Measurements from ENCODE around the gene BPIFA2.
"Not testable (repeated sequence)": the region's sequence is repeated elsewhere in the genome, so short reads cannot be mapped to it uniquely, and the experiment has no call there.

Gene BPIFA2

GRCh38 chr20:33167859-33168258, at the start of gene BPIFA2:
BPIFA2 (plus strand) TSS chr20:33168159; CDS start chr20:33169146, 987 bp downstream.
- in situ Hi-C loops (cut with MboI; ENCODE audit: low pct_unique_long_range_greater_than_20kb, low sequenced_read_pairs, unreplicated experiment), result no loop called here
- TF ChIP-seq, protein P1, sequence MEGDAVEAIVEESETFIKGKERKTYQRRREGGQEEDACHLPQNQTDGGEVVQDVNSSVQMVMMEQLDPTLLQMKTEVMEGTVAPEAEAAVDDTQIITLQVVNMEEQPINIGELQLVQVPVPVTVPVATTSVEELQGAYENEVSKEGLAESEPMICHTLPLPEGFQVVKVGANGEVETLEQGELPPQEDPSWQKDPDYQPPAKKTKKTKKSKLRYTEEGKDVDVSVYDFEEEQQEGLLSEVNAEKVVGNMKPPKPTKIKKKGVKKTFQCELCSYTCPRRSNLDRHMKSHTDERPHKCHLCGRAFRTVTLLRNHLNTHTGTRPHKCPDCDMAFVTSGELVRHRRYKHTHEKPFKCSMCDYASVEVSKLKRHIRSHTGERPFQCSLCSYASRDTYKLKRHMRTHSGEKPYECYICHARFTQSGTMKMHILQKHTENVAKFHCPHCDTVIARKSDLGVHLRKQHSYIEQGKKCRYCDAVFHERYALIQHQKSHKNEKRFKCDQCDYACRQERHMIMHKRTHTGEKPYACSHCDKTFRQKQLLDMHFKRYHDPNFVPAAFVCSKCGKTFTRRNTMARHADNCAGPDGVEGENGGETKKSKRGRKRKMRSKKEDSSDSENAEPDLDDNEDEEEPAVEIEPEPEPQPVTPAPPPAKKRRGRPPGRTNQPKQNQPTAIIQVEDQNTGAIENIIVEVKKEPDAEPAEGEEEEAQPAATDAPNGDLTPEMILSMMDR (IDR thresholded peaks at IDR 0.05; ENCODE audit: extremely low read depth, insufficient read depth, missing control alignments), result no peak
- DNase-seq (ENCODE audit: low spot score), result no peak

DNA sequence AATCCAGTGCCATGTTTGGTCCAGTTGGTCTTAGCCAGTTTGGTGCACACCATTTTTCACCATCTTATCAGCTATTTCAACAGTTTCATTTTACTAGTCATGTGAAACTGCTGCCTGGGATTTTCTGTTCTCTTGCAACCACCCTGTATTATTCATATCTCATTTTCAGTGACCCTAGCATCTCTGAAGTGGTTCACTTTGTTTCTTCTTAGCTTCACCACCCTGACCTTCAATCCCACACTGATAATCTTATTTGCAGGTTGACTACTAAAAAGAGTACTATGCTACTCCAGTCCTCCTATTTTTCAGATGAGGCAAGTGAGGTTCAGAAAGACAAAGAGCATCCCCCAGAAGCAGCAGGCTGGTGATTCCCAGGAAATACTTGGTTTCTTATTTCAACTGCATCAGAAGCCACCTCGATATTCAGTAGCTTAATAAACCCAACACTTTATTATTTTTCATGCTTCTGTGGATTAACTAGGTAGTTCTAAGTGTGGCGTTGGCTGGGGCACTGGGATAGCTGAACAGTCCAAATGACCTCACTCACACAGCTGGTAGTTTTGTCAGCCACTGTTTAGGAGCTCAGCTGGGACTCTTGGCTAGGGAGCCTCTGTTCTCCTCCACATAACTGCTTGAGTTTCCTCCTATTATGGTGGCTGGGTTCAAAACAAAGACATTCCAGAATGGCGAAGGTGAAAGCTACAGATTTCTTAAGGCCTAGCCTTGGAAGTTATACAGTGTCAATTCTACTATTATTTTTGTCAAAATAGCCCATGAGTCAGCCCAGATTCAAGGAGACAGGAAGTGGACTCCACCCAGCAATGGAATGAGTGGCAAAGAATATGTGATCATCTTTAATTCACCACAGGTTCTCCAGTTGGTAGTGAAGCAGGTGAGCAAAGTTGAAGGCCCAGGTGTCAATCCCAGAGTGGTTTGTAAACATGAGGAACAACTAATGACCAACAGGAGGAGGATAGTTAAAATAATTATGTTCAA, 47.9 kb upstream of the BPIFA2 start:
- TF ChIP-seq, protein P1 (IDR thresholded peaks at IDR 0.05; ENCODE audit: extremely low read depth, insufficient read depth, missing control alignments), result no peak
- peak; percentile 69 for DNase-seq (ENCODE audit: low spot score)
- in situ Hi-C loops (cut with MboI; ENCODE audit: low pct_unique_long_range_greater_than_20kb, low sequenced_read_pairs, unreplicated experiment), result no loop called here

DNA sequence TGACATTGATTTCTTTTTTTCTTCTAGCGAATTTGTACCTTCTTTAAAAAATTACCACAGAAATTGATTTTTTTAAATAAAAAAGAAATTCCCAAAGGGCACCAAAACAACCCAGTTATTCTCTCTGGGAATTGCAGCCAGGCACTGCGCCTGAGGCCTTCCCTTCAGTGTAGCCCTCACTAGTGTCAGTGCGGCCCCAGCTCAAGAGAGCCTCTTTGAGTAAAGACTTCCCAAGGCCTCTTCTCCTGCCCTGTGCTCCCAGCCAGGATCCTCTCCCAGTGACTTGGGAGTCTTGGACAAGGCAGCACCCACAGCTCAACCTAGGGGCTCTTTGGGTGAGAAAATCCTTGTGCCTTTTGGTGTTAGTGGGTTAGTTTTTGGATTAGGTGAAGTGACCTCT, 47.0 kb upstream of the BPIFA2 start:
- in situ Hi-C loops (cut with MboI; ENCODE audit: low pct_unique_long_range_greater_than_20kb, low sequenced_read_pairs, unreplicated experiment), result no loop called here
- TF ChIP-seq, protein P1 (IDR thresholded peaks at IDR 0.05; ENCODE audit: extremely low read depth, insufficient read depth, missing control alignments), result no peak
- DNase-seq (ENCODE audit: low spot score), result no peak

GRCh38 chr20:33122297-33122696, 45.7 kb upstream of the BPIFA2 start:
- in situ Hi-C loops (cut with MboI; ENCODE audit: low pct_unique_long_range_greater_than_20kb, low sequenced_read_pairs, unreplicated experiment); DNase-seq (ENCODE audit: low spot score): not testable (repeated sequence)

- in situ Hi-C loops (cut with MboI; ENCODE audit: low pct_unique_long_range_greater_than_20kb, low sequenced_read_pairs, unreplicated experiment), result no loop called here
These were observed 43.7 kb upstream of the BPIFA2 start for GRCh38 chr20:33124261-33124660.

DNA sequence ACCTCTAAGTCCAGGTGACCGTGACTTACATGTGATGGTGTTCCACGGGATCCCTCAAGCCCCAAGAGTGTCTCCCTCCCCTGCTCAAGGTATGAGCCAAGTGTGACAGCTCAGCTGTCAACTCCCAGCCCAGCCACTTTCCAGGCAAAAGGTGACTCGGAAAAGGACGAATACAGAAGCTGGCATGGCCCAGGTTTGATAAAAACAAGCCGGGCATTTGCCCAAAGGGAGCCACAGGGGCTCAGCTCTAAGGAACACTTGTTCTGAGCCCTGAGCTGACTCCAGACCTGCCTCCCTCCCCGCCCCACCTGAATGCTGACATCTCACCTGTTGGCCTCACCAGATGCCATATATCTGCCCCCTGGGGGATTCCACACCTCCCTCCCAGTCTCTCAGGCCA, 43.0 kb upstream of the BPIFA2 start:
- in situ Hi-C loops (cut with MboI; ENCODE audit: low pct_unique_long_range_greater_than_20kb, low sequenced_read_pairs, unreplicated experiment), result no loop called here
- DNase-seq (ENCODE audit: low spot score), result no peak
- TF ChIP-seq, protein P1 (IDR thresholded peaks at IDR 0.05; ENCODE audit: extremely low read depth, insufficient read depth, missing control alignments), result no peak

More at GRCh38 chr20:33124261-33124660, 43.7 kb upstream of the BPIFA2 start:
- no peak for DNase-seq (ENCODE audit: low spot score)
- TF ChIP-seq, protein P1 (IDR thresholded peaks at IDR 0.05; ENCODE audit: extremely low read depth, insufficient read depth, missing control alignments), result no peak

GRCh38 chr20:33125983-33126382, 42.0 kb upstream of the BPIFA2 start:
- DNase-seq (ENCODE audit: low spot score), result no peak
- TF ChIP-seq, protein P1 (IDR thresholded peaks at IDR 0.05; ENCODE audit: extremely low read depth, insufficient read depth, missing control alignments), result no peak
- in situ Hi-C loops (cut with MboI; ENCODE audit: low pct_unique_long_range_greater_than_20kb, low sequenced_read_pairs, unreplicated experiment), result no loop called here

Data from GM13977 (cell line).